Measurements from ENCODE around the gene DLST.
A peak's percentile ranks its signal among the peaks of the same experiment; 100 is the strongest.

Gene DLST

DNA sequence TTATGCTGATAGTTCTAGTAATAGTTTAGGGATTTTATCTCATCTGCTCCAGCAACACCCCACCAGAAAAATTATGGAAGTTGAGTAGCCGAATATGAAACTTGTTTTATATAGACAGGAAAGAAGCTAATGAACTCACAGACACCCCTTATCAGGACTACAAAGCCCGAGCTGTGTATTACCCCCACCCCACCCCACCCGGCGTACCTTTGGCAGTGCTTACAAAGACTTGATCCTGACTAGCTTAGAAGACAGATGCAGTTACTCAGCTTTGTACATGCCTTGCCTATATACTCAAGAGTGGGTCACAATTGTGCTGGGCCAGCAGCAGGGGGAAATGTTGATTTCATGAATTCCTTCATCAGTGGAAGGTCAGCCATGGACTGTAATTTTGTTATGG lies 28.1 kb upstream of the DLST start:
- Mint-ChIP-seq H3K27ac (no peak overlapping the region), H3K4me1 (ENCODE audit: low read depth) (peaks cover 11% of the 10 kb centered on the region), H3K27me3 (ENCODE audit: low read depth) (no peaks in the 10 kb centered on the region), H3K36me3 (ENCODE audit: low read depth) (no peaks in the 10 kb centered on the region), H3K4me3 (no peak overlapping the region), H3K9me3 (no peaks in the 10 kb centered on the region)

DNA sequence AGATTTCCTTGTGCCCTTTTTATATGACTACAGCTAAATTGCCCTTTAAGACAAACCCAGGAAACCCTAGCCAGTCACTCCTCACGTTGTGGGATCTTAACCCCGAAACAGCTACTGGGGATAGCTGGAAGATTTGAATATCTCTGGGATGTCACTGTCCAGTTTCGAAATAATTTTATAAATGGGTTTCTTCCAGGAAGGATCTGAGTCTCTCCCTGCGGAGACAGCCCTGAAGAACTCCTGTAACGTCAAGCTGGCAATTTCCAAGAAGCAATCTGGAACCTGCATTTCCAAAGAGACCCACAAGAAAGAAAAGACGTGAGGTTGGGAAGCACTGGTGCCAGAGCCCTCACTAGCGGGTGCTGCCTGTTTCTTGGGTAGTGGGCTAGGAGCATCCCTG lies 26.7 kb upstream of the DLST start:
- H3K4me1 Mint-ChIP-seq (ENCODE audit: low read depth): peaks cover 11% of the 10 kb centered on the region
- H3K4me3 Mint-ChIP-seq: no peak overlapping the region
- no peaks in the 10 kb centered on the region for H3K36me3 Mint-ChIP-seq (ENCODE audit: low read depth)
- H3K27me3 Mint-ChIP-seq (ENCODE audit: low read depth): no peaks in the 10 kb centered on the region
- H3K9me3 Mint-ChIP-seq: no peaks in the 10 kb centered on the region
- H3K27ac Mint-ChIP-seq: no peak overlapping the region

DNA sequence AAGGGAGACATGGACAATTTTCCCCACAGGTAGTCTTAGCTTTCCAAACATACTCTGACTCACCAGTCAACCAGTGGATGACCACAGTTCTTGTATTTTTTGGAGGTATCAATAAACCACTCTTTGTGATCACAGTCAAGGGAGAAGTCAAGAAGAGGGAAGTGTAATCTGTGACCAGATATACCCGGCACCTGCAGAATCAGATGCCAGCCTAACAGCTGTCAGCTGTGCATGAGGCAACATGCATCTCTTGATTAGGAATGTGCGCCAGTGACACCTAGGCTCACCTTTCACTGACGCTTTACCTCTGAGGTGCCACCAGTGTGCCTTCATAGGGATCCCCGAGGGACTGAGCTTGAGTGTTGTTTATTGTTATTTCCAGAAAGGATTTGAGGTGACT lies 25.8 kb upstream of the DLST start:
- no peak overlapping the region for H3K4me3 Mint-ChIP-seq

DNA sequence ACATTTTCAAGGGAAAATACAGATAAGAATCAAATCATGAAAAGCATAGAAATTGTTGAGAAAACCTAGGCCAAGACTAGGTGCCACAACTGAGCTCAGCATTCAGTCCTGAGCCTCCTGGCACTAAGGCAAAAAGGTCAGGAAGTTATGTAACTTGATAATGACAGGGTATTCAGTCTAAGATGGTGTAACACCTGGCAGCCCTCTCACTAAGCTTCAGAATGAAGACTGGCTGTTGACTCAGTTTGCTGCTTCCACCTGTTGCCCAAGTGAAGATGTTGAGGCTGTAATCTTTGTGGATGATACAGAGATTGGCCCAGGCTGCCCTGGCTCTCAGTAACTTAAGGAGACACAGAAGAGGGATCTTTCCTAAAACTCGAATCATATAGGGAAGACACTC lies 25.4 kb upstream of the DLST start:
- Mint-ChIP-seq H3K36me3 (ENCODE audit: low read depth) (no peaks in the 10 kb centered on the region), H3K4me3 (no peak overlapping the region), H3K27ac (no peak overlapping the region), H3K4me1 (ENCODE audit: low read depth) (peaks cover 17% of the 10 kb centered on the region), H3K9me3 (no peaks in the 10 kb centered on the region), H3K27me3 (ENCODE audit: low read depth) (no peaks in the 10 kb centered on the region)

More for the DNA sequence above, 25.8 kb upstream of the DLST start:
- Mint-ChIP-seq H3K27me3 (ENCODE audit: low read depth) (no peaks in the 10 kb centered on the region), H3K9me3 (no peaks in the 10 kb centered on the region), H3K4me1 (ENCODE audit: low read depth) (peaks cover 15% of the 10 kb centered on the region), H3K27ac (no peak overlapping the region), H3K36me3 (ENCODE audit: low read depth) (no peaks in the 10 kb centered on the region)

DNA sequence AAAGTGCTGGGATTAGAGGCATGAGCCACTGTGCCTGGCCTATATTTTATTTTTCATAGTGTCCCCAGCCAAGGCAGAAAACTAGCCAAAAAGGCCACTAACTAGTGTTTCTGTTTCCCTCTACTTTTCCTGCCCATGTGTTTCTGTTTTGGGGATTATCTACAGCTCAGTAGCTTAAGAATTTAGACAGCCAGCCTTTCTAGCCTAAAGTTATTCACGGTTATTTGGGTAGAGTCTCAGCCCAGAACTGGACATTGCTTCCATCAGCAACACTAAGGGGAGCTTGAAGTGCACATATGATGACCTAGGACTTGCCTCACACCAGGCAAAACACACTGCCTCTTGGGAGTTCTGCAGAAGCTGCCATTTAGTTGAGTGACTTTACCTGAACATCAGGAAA lies 23.7 kb upstream of the DLST start:
- Mint-ChIP-seq H3K27ac (no peak overlapping the region), H3K36me3 (ENCODE audit: low read depth) (no peaks in the 10 kb centered on the region), H3K4me3 (no peak overlapping the region), H3K27me3 (ENCODE audit: low read depth) (no peaks in the 10 kb centered on the region), H3K9me3 (no peaks in the 10 kb centered on the region), H3K4me1 (ENCODE audit: low read depth) (peaks cover 10% of the 10 kb centered on the region)

DNA sequence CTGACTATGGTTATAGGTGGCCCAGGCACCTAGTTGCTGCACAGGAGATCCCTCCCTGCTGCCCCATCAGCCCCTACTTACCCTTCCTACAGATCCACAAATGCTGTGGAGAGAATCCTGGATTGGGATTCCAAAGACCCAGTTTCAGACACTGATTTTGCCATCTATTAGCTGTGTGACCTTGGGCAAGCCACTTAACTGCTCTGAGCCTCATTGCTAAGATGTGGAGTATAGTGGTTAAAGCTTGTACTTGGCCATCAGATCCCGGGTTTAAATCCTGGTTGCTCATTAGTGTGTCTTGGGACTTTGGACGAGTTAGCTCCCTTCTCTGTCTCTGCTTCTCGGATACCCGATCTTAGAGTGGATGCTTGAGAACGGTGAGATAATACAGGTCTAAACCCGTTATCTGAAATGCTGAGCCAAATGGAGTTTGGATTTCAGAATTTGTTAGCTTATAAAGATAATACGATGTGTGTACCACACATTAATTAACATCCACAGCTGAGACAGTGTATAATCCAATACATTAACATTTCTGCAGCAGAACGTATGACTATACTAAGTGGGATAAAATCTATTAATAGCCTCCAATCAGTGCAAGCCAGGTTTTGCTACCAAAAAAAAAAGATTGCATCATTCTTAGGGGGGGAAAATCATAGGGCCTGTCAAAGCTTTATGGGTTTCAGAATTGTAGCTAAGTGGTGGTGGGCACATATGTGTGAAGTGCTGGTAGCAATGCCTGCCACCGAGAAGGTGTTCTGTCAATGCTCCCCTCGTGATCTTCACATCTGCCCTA lies 21.8 kb upstream of the DLST start:
- no peaks in the 10 kb centered on the region for H3K36me3 Mint-ChIP-seq (ENCODE audit: low read depth)

DNA sequence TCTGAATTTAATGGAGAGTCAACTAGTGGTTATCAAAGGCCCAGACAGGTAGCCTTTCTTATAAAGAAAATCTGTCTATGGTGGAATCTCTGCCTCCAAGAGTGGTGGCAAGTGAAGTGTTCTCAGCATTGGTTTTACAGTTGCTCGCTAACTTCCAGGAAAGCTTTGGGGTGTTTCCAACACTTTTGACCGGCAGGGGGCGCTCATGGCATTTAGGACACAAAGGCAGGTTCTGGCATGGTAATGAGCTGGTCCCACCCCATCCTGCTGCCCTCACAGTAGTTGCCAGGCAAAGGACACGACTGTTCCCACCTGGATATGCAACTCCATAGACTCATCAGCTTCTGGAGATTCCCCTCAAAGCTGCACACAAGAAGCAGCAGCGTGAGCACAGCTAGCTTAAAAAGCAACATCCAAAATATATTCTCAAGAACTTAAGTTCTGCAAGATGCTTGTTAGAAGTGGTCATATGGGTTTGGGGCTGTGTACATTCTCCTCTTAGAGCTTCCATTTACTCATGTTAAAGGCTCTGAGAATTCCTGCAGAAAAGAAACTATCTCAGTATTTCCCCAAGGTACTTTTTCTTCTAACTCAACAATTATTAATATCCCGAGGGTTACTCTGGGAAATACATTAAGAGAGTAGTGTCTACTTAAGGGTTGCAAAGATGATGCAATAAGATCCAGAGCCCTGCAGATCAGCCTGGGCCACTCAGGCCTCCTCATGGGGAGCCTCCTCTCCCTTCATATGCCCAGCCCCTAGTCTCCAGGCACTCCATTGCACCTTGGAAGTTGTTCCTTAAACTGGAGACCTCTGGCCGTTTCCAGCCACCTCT lies 20.6 kb upstream of the DLST start:
- H3K27ac Mint-ChIP-seq: no peak overlapping the region
- H3K9me3 Mint-ChIP-seq: no peaks in the 10 kb centered on the region
- H3K4me1 Mint-ChIP-seq (ENCODE audit: low read depth): peaks cover 7% of the 10 kb centered on the region
- no peaks in the 10 kb centered on the region for H3K36me3 Mint-ChIP-seq (ENCODE audit: low read depth)
- H3K27me3 Mint-ChIP-seq (ENCODE audit: low read depth): no peaks in the 10 kb centered on the region
- H3K4me3 Mint-ChIP-seq: no peak overlapping the region

More for the DNA sequence above, 21.8 kb upstream of the DLST start:
- Mint-ChIP-seq H3K4me3 (no peak overlapping the region), H3K9me3 (no peaks in the 10 kb centered on the region), H3K27me3 (ENCODE audit: low read depth) (no peaks in the 10 kb centered on the region), H3K4me1 (ENCODE audit: low read depth) (peaks cover 6% of the 10 kb centered on the region), H3K27ac (no peak overlapping the region)

DNA sequence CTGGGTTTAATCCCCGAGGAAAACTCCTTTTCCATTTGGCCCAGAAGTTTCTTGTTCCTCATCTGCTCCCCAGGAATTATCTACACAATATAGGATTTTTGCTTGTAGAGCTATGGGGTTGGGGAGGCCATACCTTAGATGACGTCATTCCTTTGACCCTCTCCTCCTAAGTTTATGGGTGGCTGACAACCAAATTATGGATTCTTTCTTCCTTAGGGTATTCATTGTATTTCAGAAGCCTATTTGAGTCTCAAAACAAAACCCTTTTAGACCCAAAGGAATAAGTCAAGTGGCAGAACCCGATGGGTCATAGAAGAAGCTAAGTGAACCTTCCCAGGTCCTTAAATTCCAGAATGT lies 20.0 kb upstream of the DLST start:
- Mint-ChIP-seq H3K4me3 (no peak overlapping the region), H3K4me1 (ENCODE audit: low read depth) (peaks cover 13% of the 10 kb centered on the region), H3K36me3 (ENCODE audit: low read depth) (no peaks in the 10 kb centered on the region), H3K27me3 (ENCODE audit: low read depth) (no peaks in the 10 kb centered on the region), H3K27ac (no peak overlapping the region), H3K9me3 (no peaks in the 10 kb centered on the region)

DNA sequence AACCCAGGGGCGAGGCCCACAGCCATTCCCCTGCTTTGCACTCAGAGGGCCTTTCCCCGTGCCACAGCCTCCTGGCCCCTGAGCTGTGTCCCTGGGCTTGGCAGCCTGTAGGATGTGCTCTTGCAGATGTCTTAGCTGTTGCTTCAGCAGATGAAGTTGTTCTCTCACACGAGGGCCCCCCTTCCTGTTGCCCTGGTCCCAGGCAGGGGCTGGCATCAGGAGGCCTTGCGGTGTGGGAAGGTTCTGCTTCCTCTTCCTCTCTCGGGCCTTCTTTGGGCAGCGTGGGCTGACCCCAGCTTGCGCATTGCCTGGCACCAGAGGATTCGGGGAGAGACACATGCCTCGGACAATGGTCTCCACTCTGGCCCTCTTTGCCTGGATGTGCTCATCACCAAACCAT lies 18.4 kb upstream of the DLST start:
- Mint-ChIP-seq H3K27me3 (ENCODE audit: low read depth) (no peaks in the 10 kb centered on the region), H3K27ac (no peak overlapping the region), H3K4me3 (no peak overlapping the region), H3K9me3 (no peaks in the 10 kb centered on the region), H3K4me1 (ENCODE audit: low read depth) (peaks cover 24% of the 10 kb centered on the region), H3K36me3 (ENCODE audit: low read depth) (no peaks in the 10 kb centered on the region)

DNA sequence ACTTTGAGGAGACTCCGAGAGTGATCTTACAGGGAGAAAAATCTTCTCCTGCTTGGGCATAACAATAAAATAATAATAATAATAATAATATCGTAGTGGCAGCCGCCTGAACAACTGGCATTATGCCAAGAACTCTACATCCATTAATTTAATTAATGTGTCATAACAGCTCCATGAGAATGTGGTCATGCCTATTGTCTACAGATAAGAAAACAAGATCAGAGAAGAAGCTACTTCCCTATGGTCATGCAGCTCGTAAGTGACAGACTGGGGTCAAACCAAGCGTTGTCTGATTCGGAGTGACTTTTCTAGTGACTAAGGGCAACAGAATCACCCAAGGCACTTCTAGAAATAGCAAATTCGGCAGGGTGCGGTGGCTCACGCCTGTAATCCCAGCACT lies 17.5 kb upstream of the DLST start:
- no peak overlapping the region for H3K27ac Mint-ChIP-seq
- H3K27me3 Mint-ChIP-seq (ENCODE audit: low read depth): no peaks in the 10 kb centered on the region
- H3K4me3 Mint-ChIP-seq: no peak overlapping the region
- H3K4me1 Mint-ChIP-seq (ENCODE audit: low read depth): peaks cover 26% of the 10 kb centered on the region
- no peaks in the 10 kb centered on the region for H3K9me3 Mint-ChIP-seq
- no peaks in the 10 kb centered on the region for H3K36me3 Mint-ChIP-seq (ENCODE audit: low read depth)

DNA sequence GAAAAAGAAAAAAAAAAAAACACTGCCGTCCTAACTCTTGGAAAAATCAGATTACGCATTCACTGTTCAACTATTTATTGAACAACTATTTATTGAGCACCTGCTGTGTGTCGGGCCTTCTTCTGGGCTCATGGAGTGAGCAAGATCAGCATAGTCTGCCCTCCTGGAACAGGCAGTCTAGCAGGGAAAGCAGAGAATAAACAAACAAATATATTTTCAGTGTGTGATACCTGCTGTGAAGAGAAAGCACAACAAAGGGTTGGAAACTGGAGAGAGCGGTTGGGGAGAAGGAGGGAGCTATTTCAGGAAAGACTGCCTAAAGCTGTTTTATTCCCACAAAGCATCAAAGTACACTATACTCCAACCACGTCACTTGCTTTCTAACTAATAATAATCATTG lies 16.6 kb upstream of the DLST start:
- H3K27ac Mint-ChIP-seq: no peak overlapping the region
- no peaks in the 10 kb centered on the region for H3K9me3 Mint-ChIP-seq
- no peaks in the 10 kb centered on the region for H3K36me3 Mint-ChIP-seq (ENCODE audit: low read depth)
- no peak overlapping the region for H3K4me3 Mint-ChIP-seq
- H3K27me3 Mint-ChIP-seq (ENCODE audit: low read depth): no peaks in the 10 kb centered on the region
- H3K4me1 Mint-ChIP-seq (ENCODE audit: low read depth): peaks cover 26% of the 10 kb centered on the region

DNA sequence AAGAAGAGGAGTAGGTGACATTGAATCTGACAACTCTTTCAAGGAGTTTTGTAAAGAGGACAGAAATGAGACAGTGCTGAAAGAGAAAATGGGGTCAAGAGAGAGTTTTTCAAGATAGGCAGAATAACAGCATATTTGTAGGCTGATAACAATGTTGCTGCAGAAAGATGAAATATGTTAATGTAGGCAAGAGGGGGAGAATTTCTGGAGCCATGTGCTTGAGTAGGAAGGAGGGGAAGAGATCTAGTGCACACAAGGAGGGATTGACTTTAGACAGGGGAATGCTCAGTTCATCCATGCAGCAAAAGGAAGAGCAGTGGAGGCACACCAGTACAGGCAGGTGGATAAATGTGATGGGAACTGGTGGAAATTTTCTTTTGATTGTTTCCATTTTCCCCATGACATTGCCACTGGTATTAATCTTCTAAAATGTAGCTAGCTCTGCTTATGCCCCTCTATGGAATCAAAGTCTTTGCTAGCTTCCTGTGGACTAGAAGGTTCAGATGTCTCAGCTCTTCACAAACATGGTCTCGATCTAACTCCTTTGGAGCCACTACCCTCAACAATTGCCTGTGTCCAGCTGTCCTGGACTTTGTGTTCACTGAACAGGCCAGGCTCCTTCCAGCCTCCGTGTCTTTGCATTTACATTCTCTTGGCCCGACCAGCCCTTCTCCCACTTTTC lies 14.9 kb upstream of the DLST start:
- H3K4me1 Mint-ChIP-seq (ENCODE audit: low read depth): peaks cover 20% of the 10 kb centered on the region
- no peaks in the 10 kb centered on the region for H3K27me3 Mint-ChIP-seq (ENCODE audit: low read depth)
- peak overlapping the region; percentile 68 for H3K27ac Mint-ChIP-seq
- no peaks in the 10 kb centered on the region for H3K36me3 Mint-ChIP-seq (ENCODE audit: low read depth)
- H3K4me3 Mint-ChIP-seq: no peak overlapping the region
- no peaks in the 10 kb centered on the region for H3K9me3 Mint-ChIP-seq

DNA sequence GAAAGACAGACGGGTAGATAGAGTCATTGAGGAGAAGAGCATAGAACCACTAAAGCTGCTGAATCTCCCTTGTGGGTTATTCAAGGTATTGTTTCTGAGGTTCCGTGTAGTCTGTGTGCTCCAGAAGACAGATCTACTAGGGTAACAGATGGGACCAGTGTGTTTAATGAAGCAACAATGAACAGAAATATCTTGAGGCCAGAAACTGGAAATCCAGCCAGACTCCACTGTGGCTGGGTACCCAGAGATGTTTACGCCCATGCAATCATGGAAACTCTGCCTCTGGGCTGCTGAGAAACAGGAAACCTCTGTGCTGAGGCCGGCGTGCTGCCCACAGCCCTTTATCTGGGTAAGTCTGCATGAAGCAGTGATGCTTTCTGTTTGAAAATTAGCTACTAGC lies 14.0 kb upstream of the DLST start:
- Mint-ChIP-seq H3K4me1 (ENCODE audit: low read depth) (peaks cover 20% of the 10 kb centered on the region), H3K36me3 (ENCODE audit: low read depth) (no peaks in the 10 kb centered on the region), H3K27ac (peak overlapping the region; percentile 24), H3K9me3 (no peaks in the 10 kb centered on the region), H3K27me3 (ENCODE audit: low read depth) (no peaks in the 10 kb centered on the region), H3K4me3 (no peak overlapping the region)

DNA sequence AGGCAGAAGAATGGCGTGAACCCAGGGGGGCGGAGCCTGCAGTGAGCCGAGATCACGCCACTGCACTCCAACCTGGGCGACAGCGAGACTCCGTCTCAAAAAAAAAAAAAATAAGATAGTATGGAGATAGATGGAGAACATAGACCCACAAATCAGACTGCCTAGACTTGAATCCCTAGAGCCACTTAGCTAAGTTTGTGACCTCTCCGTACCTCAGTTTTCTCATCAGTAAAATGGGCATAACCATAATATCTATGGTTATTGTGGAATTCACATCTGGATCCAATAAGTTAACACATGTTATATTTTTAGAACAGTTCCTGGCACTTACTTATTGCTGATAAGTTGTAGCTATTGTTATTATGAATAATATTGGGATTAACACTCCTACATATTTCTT lies 13.0 kb upstream of the DLST start:
- Mint-ChIP-seq H3K4me1 (ENCODE audit: low read depth) (peaks cover 20% of the 10 kb centered on the region), H3K4me3 (no peak overlapping the region), H3K9me3 (no peaks in the 10 kb centered on the region), H3K36me3 (ENCODE audit: low read depth) (no peaks in the 10 kb centered on the region), H3K27ac (no peak overlapping the region), H3K27me3 (ENCODE audit: low read depth) (no peaks in the 10 kb centered on the region)

DNA sequence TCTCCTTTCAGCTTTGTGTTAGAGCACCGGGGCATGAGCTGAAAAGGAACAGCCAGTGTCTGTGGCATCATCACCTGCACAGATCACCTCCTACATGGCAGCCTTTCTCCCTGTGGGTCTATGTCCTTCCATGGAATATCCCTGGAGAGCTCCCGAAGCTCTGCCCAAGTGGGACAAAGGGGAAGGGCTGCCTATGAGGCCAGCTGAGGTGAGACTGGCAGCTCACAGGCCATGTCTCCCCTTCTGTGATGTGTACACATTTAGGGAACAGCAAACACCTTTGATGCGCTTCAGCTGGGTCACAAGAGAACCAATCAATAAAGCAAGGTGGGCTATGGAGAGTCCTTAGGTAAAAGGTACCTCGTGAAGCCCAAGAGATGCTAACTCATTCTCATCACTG lies 9.9 kb upstream of the DLST start:
- no peak overlapping the region for H3K27ac Mint-ChIP-seq
- H3K9me3 Mint-ChIP-seq: no peaks in the 10 kb centered on the region
- H3K4me3 Mint-ChIP-seq: no peak overlapping the region
- H3K27me3 Mint-ChIP-seq (ENCODE audit: low read depth): no peaks in the 10 kb centered on the region
- H3K36me3 Mint-ChIP-seq (ENCODE audit: low read depth): no peaks in the 10 kb centered on the region
- peaks cover 28% of the 10 kb centered on the region for H3K4me1 Mint-ChIP-seq (ENCODE audit: low read depth)
